HPDE6-E6E7 (cell line): ENCODE data around the gene RNF175.
A peak's percentile ranks its signal among the peaks of the same experiment; 100 is the strongest.
"Not testable (repeated sequence)": the region's sequence is repeated elsewhere in the genome, so short reads cannot be mapped to it uniquely, and the experiment has no call there.

Experiments used
- DNase-seq: peaks from one replicate; pipeline ENCODE4 v3.0.0; 2011; ENCODE audit warnings: missing footprints; ENCODE audit errors: extremely low spot score

The RNF175 gene

DNA sequence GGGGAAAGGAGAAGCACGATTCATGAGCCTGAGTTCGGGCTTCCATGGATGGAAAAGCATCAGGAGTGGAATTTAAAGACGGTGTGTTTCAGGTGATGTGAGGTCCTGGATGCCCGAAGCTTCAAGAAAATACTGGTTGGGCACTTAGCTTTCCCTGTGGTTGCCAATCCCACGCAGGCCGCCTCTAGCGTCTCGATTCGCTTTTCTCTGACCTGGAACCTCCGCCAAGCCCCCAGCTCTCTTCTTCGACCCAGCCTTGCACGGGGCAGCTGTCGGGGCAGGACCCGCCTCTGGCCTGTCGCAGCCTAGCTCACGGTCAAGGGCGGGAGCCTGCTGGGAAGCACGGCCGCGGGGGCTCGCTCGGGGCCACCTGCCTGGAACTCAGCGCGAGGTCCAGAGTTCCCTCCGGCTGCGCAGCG lies 76.1 kb downstream of the RNF175 start:
- DNase-seq: no peak

DNA sequence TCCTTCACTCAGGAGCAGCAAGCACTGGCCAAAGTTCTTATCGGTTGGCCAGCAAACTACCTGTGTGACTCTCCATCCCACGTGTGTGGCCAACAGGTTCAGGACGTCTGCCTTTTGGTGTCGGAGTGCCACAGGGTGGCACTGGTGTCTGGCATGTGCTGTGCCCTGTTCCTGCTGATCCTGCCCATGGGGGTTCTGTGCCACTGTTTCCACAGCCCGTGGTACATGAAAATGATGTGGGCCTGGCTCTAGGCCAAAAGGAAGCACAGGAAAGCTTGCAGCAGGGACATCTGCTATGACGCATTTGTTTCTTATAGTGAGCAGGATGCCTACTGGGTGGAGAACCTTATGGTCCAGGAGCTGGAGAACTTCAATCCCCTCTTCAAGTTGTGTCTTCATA lies 80.3 kb downstream of the RNF175 start:
- DNase-seq: no peak

DNA sequence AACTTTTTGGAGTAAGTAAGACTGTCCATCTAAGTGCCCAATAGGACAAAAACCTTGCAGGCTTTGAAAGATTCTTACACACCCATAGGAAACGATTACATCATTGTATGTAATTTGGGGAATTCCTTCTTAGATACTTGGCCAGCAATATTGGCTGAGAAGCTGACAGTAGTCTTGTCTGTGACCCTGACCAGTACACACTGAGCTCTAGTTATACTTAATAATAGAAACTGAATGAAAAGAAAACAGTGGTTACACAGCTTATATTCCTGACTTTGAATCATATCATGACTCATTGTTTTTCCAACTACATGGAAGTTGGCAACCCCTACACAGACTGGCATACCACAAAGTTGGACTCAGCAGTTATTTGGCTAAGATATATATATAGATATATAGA lies 82.8 kb downstream of the RNF175 start:
- DNase-seq: peak; percentile 58

DNA sequence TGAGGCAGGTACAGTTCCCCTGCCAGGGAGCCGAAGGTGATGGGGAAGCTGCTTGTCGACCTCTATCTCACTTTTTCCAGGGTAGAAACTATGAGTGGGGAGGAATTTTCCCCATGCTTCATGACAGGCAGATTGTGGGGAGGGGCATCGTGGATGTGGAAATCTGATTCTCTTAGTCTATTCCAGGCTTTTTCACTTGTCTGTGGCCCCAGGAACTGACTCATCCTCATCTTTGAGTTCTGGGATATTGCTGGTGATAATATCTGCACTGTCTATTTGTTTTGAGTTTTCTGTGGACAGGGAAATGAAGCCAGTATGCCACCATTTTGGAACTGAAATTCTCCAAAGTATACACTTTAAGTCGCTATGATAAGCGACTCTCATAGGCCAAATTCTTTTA lies 83.3 kb downstream of the RNF175 start:
- DNase-seq: no peak

DNA sequence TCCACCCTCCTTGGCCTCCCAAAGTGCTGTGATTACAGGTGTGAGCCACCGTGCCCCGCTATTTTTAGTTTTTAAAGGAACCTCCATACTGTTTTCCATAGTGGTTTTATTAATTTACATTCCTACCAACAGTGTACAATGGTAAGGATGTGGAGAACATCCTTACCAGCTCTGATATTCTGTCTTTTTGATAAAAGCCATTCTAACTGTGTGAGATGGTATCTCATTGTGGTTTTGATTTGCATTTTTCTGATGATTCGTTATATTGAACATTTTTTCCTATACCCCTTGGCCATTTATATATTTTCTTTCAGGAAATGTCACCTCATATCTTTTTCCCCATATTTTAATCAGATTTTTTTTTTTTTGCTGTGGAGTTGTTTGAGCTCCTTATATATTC lies 90.0 kb downstream of the RNF175 start:
- DNase-seq: no peak

DNA sequence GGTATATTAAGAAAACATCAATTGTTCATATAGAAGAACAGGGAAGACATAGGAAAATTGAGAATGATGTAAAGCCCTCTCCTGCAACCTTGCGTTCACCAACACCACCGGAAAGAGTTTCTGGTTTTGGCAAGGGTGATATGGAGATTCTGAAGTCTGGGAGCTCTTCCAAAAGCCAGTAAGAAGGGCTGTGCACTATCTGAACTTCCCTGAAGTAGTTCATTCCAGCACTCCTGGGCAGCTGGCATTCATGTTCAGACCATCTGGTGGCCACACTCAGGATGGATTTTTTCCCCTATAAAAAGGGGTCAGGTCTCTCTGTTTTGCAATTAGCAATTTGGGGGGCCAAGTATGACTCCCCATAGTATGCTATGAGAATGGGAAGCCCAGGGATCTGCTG lies 91.2 kb downstream of the RNF175 start:
- no peak for DNase-seq

DNA sequence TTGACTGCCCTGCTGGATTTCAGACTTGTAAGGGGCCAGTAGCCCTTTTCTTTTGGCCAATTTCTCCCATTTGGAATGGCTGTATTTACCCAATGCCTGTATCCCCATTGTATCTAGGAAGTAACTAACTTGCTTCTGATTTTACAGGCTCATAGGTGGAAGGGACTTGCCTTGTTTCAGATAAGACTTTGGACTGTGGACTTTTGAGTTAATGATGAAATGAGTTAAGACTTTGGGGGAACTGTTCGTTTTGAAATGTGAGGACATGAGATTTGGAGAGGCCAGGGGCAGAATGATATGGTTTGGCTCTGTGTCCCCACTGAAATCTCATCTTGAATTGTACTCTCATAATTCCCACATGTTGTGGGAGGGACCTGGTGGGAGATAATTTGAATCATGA lies 93.3 kb downstream of the RNF175 start:
- DNase-seq: not testable (repeated sequence)

DNA sequence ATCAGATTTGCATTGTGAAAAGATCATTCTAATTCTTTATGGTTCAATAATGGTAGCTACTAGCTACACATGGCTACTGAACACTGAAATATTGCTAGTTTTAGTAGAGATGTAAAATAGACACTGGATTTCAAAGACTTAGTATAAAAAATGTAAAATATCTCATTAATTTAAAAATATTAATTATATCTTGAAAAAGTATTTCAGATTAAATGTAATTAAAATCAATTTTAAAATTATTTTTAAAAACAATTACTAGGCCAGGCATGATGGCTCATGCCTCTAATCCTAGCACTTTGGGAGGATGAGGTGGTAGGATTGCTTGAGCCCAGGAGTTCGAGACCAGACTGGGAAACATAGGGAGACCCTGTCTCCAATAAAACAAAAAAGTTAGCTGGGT lies 96.2 kb downstream of the RNF175 start:
- no peak for DNase-seq

DNA sequence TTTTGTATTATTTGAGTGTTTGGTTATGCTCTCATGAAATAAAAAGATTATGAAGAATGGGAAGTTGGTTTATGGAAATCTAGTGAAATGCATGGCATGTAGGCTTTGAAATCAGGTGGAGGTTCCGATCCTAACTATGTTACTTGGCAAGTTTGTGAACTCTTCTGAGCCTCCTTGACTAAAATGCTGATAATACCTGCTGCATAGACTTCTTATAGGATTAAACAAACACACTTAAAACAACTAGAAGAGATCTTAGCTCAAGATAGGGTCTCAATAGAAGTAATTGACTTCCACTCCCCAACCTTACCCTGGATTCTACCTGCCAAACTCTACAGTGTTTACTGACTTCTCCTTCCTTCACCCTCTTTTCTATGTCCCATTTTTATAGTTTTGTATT lies 97.9 kb downstream of the RNF175 start:
- no peak for DNase-seq

DNA sequence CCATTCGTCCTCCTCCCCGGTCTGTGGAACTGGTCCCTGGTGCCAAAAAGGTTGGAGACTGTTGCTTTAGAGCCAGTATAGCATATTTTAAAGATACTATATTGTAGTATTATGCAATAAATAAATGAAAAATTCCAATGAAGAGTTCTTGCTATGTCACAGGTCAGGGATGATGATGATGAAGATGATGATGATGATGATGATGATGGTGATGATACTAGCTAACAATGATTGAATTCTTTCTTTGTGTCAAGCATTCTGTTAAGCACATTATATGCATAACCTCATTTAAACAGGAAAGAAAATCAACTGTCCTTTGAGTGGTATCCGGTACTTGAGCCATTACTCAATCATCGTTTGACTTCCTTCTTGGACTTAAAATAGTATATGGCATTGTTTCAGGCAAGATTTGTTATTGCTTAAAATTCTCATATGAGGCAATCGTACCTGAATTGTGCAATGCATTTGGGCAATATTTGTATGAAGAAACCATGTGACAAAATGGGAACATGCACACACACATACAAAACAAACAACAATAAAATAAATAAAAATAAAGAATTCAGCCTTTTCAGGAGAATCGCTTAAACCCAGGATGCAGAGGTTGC lies 98.5 kb downstream of the RNF175 start:
- no peak for DNase-seq
